IMR-90 (cell line): ENCODE measurements around the gene SLC13A1. TPM values are rescaled to one million over a fixed set of nuclear protein-coding genes. Genes with fewer than 3 reads are reported as not detected.
"Not testable (repeated sequence)": the region's sequence is repeated elsewhere in the genome, so short reads cannot be mapped to it uniquely, and the experiment has no call there.

Experiments
- ATAC-seq: fragments of 200-7000 bp; cut with Tn5 transposase; 2 replicates; pipeline ENCODE4 v1.9.1; 2020; ENCODE audit warnings: low read depth, mild to moderate bottlenecking, moderate library complexity
- BruUV-seq: library from RNA; stranded (reverse); fragments of 400-500 nt; replicated peaks from 2 replicates; lab custom pipeline; 2021; lab: Mats Ljungman, UMichigan
- CTCF ChIA-PET: fragments of 300-600 bp; formaldehyde crosslinking; extraction: SDS; loops from one replicate; lab custom pipeline; 2021; ENCODE audit warnings: antibody characterized with exemption; lab: Yijun Ruan, JAX
- POLR2A ChIA-PET: fragments of 300-600 bp; sonication (Branson Sonifier 250); formaldehyde crosslinking; loops from one replicate; lab custom pipeline; 2022; ENCODE audit warnings: antibody characterized with exemption; ENCODE audit not compliant: unreplicated experiment; lab: Charles Lee
- DNase-seq: peaks from one replicate; pipeline ENCODE4 v3.0.0; 2013
- H2AFZ ChIP-seq: replicated peaks from 2 replicates; pipeline ENCODE3; 2013; ENCODE audit warnings: low read length, mild to moderate bottlenecking; ENCODE audit not compliant: poor library complexity
- H2AK5ac ChIP-seq: 2 replicates; pipeline ENCODE4 v1.6.1; 2013; ENCODE audit warnings: low read depth, low read length, inconsistent platforms
- H2AK9ac ChIP-seq: replicated peaks from 2 replicates; pipeline ENCODE3; 2013; ENCODE audit warnings: mild to moderate bottlenecking, low read depth, low read length, moderate library complexity; ENCODE audit not compliant: poor library complexity
- H2BK120ac ChIP-seq: 2 replicates; pipeline ENCODE4 v1.6.1; 2013; ENCODE audit warnings: low read depth, low read length, inconsistent platforms
- H2BK15ac ChIP-seq: 3 replicates; pipeline ENCODE4 v1.6.1; 2013; ENCODE audit warnings: low read depth, low read length, inconsistent platforms
- H2BK20ac ChIP-seq: 2 replicates; pipeline ENCODE4 v1.6.1; 2013; ENCODE audit warnings: low read depth, mild to moderate bottlenecking, inconsistent platforms, low read length, moderate library complexity
- H2BK5ac ChIP-seq: 2 replicates; pipeline ENCODE4 v1.6.1; 2013; ENCODE audit warnings: mild to moderate bottlenecking, low read depth, low read length, inconsistent platforms; ENCODE audit not compliant: poor library complexity, severe bottlenecking
- H3K14ac ChIP-seq: replicated peaks from 2 replicates; pipeline ENCODE4 v1.6.1; 2013; ENCODE audit warnings: low read depth, low read length, inconsistent platforms
- H3K18ac ChIP-seq: 2 replicates; pipeline ENCODE4 v1.6.1; 2013; ENCODE audit warnings: low read depth, low read length, control low read depth
- H3K23ac ChIP-seq: 2 replicates; pipeline ENCODE4 v1.6.1; 2013; ENCODE audit warnings: low read depth, low read length, inconsistent platforms
- H3K27ac ChIP-seq: 2 replicates; pipeline ENCODE4 v1.5.1; 2013; ENCODE audit warnings: mild to moderate bottlenecking, control low read depth, low read length; ENCODE audit not compliant: insufficient read depth
- H3K27me3 ChIP-seq: 2 replicates; pipeline ENCODE4 v1.6.1; 2013; ENCODE audit warnings: low read length; ENCODE audit not compliant: control insufficient read depth, insufficient read depth
- H3K36me3 ChIP-seq: 2 replicates; pipeline ENCODE4 v1.6.1; 2013; ENCODE audit warnings: low read length, mixed read lengths; ENCODE audit not compliant: control insufficient read depth, insufficient read depth
- H3K4ac ChIP-seq: 2 replicates; pipeline ENCODE4 v1.6.1; 2013; ENCODE audit warnings: low read depth, low read length, inconsistent platforms
- H3K4me1 ChIP-seq: 2 replicates; pipeline ENCODE4 v1.6.1; 2013; ENCODE audit warnings: low read length, mixed read lengths; ENCODE audit not compliant: control insufficient read depth, insufficient read depth
- H3K4me2 ChIP-seq: 2 replicates; pipeline ENCODE4 v1.6.1; 2013; ENCODE audit warnings: low read depth, mild to moderate bottlenecking, control low read depth, low read length, moderate library complexity
- H3K4me3 ChIP-seq: 2 replicates; pipeline ENCODE4 v1.5.1; 2013; ENCODE audit warnings: low read depth, mild to moderate bottlenecking, control low read depth, low read length, moderate library complexity; ENCODE audit not compliant: insufficient read depth
- H3K56ac ChIP-seq: 2 replicates; pipeline ENCODE4 v1.6.1; 2013; ENCODE audit warnings: low read length, inconsistent platforms; ENCODE audit not compliant: insufficient read depth; ENCODE audit errors: extremely low read depth
- H3K79me1 ChIP-seq, 2 experiments: 2 replicates each; pipeline ENCODE4 v1.6.1; 2013; ENCODE audit warnings: low read length in 2 of 2, inconsistent platforms in 1 of 2, low read depth in 1 of 2
- H3K9ac ChIP-seq: 2 replicates; pipeline ENCODE4 v1.6.1; 2013; ENCODE audit warnings: low read depth, low read length, control low read depth
- H3K9me1 ChIP-seq: 2 replicates; pipeline ENCODE4 v1.6.1; 2013; ENCODE audit warnings: low read length, inconsistent platforms; ENCODE audit not compliant: insufficient read depth
- H3K9me3 ChIP-seq: 2 replicates; pipeline ENCODE4 v1.6.1; 2013; ENCODE audit warnings: low read length; ENCODE audit not compliant: control insufficient read depth, insufficient read depth
- H4K20me1 ChIP-seq: 2 replicates; pipeline ENCODE4 v1.6.1; 2013; ENCODE audit warnings: low read length, inconsistent platforms; ENCODE audit not compliant: insufficient read depth
- H4K5ac ChIP-seq: 2 replicates; pipeline ENCODE4 v1.6.1; 2013; ENCODE audit warnings: mild to moderate bottlenecking, low read depth, low read length, control low read depth
- H4K8ac ChIP-seq, 2 experiments: 2 replicates each; pipeline ENCODE4 v1.6.1; 2013; ENCODE audit warnings: low read depth in 2 of 2, low read length in 2 of 2, control low read depth in 1 of 2, inconsistent platforms in 1 of 2
- H4K91ac ChIP-seq: 2 replicates; pipeline ENCODE4 v1.6.1; 2013; ENCODE audit warnings: low read depth, low read length, inconsistent platforms; ENCODE audit not compliant: insufficient read depth
- CTCF ChIP-seq: conservative IDR thresholded peaks from 2 replicates; pipeline ENCODE4 v1.5.1; 2012; ENCODE audit warnings: mild to moderate bottlenecking, low read depth, low read length, improper control_type of control experiment
- MAFK ChIP-seq: IDR thresholded peaks from 2 replicates; pipeline ENCODE4 v1.6.1; 2012; ENCODE audit warnings: low read depth, low read length, improper control_type of control experiment
- NFE2L2 ChIP-seq: fragments of 150-350 bp; IDR thresholded peaks from 2 replicates; pipeline ENCODE4 v1.6.1; 2016; ENCODE audit warnings: low read depth, mild to moderate bottlenecking, low read length
- RCOR1 ChIP-seq: IDR thresholded peaks from 2 replicates; pipeline ENCODE4 v1.6.1; 2012; ENCODE audit warnings: mild to moderate bottlenecking, low read length, improper control_type of control experiment; ENCODE audit not compliant: insufficient replicate concordance
- RFX5 ChIP-seq: IDR thresholded peaks from 2 replicates; pipeline ENCODE4 v1.8.0; 2012; ENCODE audit warnings: low read depth, mild to moderate bottlenecking, low read length, moderate library complexity
- WGBS, 2 experiments: methylation state at CpG; one replicate each; pipeline versions ENCODE4 v1.1.5 to v1.1.7; 2013; ENCODE audit warnings: missing lambda C conversion rate in 2 of 2; ENCODE audit not compliant: insufficient read length in 1 of 2; ENCODE audit errors: extremely low coverage in 2 of 2; 5-methylcytosine and 5-hydroxymethylcytosine counted together
- dilution Hi-C: fragments of 300-500 bp; cut with HindIII; formaldehyde crosslinking; loops from one replicate; pipeline ENCODE4 v1.14.3; 2018; ENCODE audit warnings: low sequenced_read_pairs; ENCODE audit not compliant: unreplicated experiment
- in situ Hi-C: fragments of 300-500 bp; cut with MboI; formaldehyde crosslinking; loops from 3 replicates; pipeline ENCODE4 v1.14.3; 2019; ENCODE audit warnings: low sequenced_read_pairs, inconsistent platforms, mixed read lengths
- intact Hi-C: fragments of 100-400 bp; cut with micrococcal nuclease; formaldehyde crosslinking; loops from 2 replicates; pipeline ENCODE4 v1.10.0; 2022
- polyA plus RNA-seq, 3 experiments: library from polyadenylated mRNA; depleted of rRNA; stranded (reverse); fragments of >200 nt; gene quantifications; 2 replicates each; pipeline ENCODE4 v1.2.3, GENCODE V29; 2012; ENCODE audit warnings: low replicate concordance in 1 of 3
- total RNA-seq: library from RNA; depleted of rRNA; stranded (reverse); fragments of >200 nt; gene quantifications from 2 replicates; pipeline ENCODE4 v1.2.3, GENCODE V29; 2012

The SLC13A1 gene
- total and polyA plus RNA-seq, 2 of the 4 experiments (the other 2 are of a cell fraction): not detected

- no peak overlapping the region for H3K56ac ChIP-seq
- dilution Hi-C loops (no loop called here), in situ Hi-C loops (no loop called here), intact Hi-C loops (no loop called here)
- no peaks in the 10 kb centered on the region for H3K9me1 ChIP-seq
- CTCF ChIA-PET: no interaction called here
- no peak overlapping the region for H3K23ac ChIP-seq
- H3K4me3 ChIP-seq: no peak overlapping the region
- TF ChIP-seq CTCF (no peak), RCOR1 (no peak), RFX5 (no peak), MAFK (peak; percentile 64), NFE2L2 (peak; percentile 66)
- H4K5ac ChIP-seq: no peak overlapping the region
- no peak overlapping the region for H2BK120ac ChIP-seq
- H2AK5ac ChIP-seq: no peak overlapping the region
- no peak overlapping the region for H3K4ac ChIP-seq
- H3K14ac ChIP-seq: no peak overlapping the region
- H2BK20ac ChIP-seq: no peak overlapping the region
- no peaks in the 10 kb centered on the region for H3K4me1 ChIP-seq
- no peak overlapping the region for H2BK15ac ChIP-seq
- no peak overlapping the region for H4K91ac ChIP-seq
- no TSS peak for BruUV-seq
- DNase-seq (no peak), ATAC-seq (no peak)
- no peak overlapping the region for H2BK5ac ChIP-seq
- H4K8ac ChIP-seq: no peak overlapping the region
- H3K27me3 ChIP-seq: no peaks in the 10 kb centered on the region
- no peak overlapping the region for H2AFZ ChIP-seq
- no peak overlapping the region for H3K18ac ChIP-seq
- no peak overlapping the region for H3K9ac ChIP-seq
- H2AK9ac ChIP-seq: no peak overlapping the region
- POLR2A ChIA-PET: no interaction called here
- H3K4me2 ChIP-seq: no peak overlapping the region
- no peak overlapping the region for H3K27ac ChIP-seq
- H4K20me1 ChIP-seq: no peaks in the 10 kb centered on the region
- no peaks in the 10 kb centered on the region for H3K79me1 ChIP-seq
- peaks cover 14% of the 10 kb centered on the region for H3K9me3 ChIP-seq
- no peaks in the 10 kb centered on the region for H3K36me3 ChIP-seq
Observed at GRCh38 chr7:123229426-123229825, 29.7 kb upstream of the SLC13A1 start.

DNA sequence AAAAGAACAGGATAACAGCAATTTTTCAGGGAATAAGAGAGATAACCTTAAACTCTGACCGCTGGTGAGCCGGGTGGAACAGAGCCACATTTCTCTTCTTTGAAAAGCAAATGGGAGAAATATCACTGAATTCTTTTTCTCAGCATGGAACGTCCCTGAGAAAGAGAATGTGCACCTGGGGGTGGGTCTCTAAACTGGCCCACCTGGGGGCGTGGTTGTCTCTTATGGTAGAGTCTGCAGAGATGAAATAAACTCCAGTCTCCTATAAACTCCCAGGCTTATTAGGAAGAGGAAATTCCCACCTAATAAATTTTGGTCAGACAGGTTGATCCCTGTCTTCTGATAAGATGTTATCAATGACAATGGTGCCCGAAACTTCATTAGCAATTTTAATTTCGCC, 27.9 kb upstream of the SLC13A1 start:
- H3K56ac ChIP-seq, H2BK5ac ChIP-seq, H3K9me1 ChIP-seq, H2BK20ac ChIP-seq, H3K27ac ChIP-seq, in situ Hi-C loops, H3K23ac ChIP-seq, H4K91ac ChIP-seq, H3K27me3 ChIP-seq, H4K8ac ChIP-seq, POLR2A ChIA-PET, H2AK9ac ChIP-seq, H3K18ac ChIP-seq, DNase-seq, H3K36me3 ChIP-seq, H2BK120ac ChIP-seq, H2AFZ ChIP-seq, ATAC-seq, H2AK5ac ChIP-seq, CTCF ChIA-PET, dilution Hi-C loops, H3K79me1 ChIP-seq, intact Hi-C loops, H2BK15ac ChIP-seq, H4K5ac ChIP-seq, BruUV-seq, H3K4me1 ChIP-seq, H4K20me1 ChIP-seq, H3K4me3 ChIP-seq, H3K4ac ChIP-seq, H3K14ac ChIP-seq, H3K9ac ChIP-seq, H3K4me2 ChIP-seq: not testable (repeated sequence)
- 70% methylated on average over 2 of the region's 6 CpGs; no CpG with 5 or more reads in 1 of the 2 experiments for WGBS, 2 experiments
- peaks cover 12% of the 10 kb centered on the region for H3K9me3 ChIP-seq
